ENCODE measurements around the gene PABPN1L. TPM values are rescaled to one million over a fixed set of nuclear protein-coding genes. Genes with fewer than 3 reads are reported as not detected.

PABPN1L gene
- total and polyA plus RNA-seq, 2 of the 13 experiments (the other 11 are each of a cell fraction or from before 2014, with no cell fraction given), result not detected

DNA sequence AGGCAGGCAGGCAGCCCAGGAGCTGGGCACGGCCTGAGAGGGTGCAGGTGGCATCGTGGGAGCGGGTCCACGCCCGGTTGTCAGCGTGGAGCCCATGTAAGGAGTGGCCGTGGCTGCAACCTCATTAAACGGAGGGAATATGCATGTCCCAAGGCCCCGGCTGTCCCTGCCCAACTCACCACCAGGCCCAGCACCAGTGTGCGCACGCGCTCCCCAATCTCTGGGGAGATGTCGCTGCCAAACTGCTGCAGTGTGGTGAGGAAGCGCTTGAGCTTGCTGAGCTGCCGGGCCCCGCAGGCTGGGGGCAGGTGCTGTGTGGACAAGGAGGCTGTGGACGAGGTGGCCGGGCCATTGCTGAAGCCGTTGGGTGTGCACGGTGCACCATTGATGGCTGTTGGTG is 25.6 kb upstream of the PABPN1L start:
- in situ Hi-C loops (cut with HindIII; ENCODE audit: extremely low pct_ligation_motif_present, low pct_unique_long_range_greater_than_20kb) (no loop called here), intact Hi-C loops (cut with micrococcal nuclease; ENCODE audit: unreplicated experiment) (no loop called here)
- no peak overlapping the region for H3K27ac ChIP-seq (ENCODE audit: extremely low read length, insufficient read depth, low read length)
- H4K20me1 ChIP-seq (ENCODE audit: insufficient read depth, low read length), result peaks cover 9% of the 10 kb centered on the region; the same call in 1 of the 2 replicates
- no peak overlapping the region for H2AFZ ChIP-seq (ENCODE audit: low read length)
- ChIA-PET CTCF (ENCODE audit: low intra/inter-chr PET ratio, low total read pairs) (no interaction called here), POLR2A (no interaction called here)
- no peaks in the 10 kb centered on the region for H3K36me3 ChIP-seq (replicated peaks in 1 of 2; ENCODE audit: control insufficient read depth in 1 of 2, insufficient read depth in 2 of 2, low read length in 2 of 2)
- no TSS peak for BruUV-seq (replicated peaks)
- no peaks in the 10 kb centered on the region for H3K79me2 ChIP-seq (ENCODE audit: insufficient read depth, low read length)
- WGBS (ENCODE audit: low lambda C conversion rate), result 25% methylated on average over 8 of the region's 20 CpGs
- no peaks in the 10 kb centered on the region for H3K9me3 ChIP-seq (ENCODE audit: low read length)
- DNase-seq (ENCODE audit: low spot score) (no peak), FAIRE-seq (no peak), ATAC-seq (no peak)
- no peak overlapping the region for H3K9ac ChIP-seq (ENCODE audit: insufficient read depth, low read depth, low read length)
- no peak overlapping the region for H3K4me3 ChIP-seq (replicated peaks in 1 of 3; ENCODE audit: insufficient read depth in 1 of 3, low read depth in 2 of 3, low read length in 3 of 3)
- no peak overlapping the region for H3K4me2 ChIP-seq (ENCODE audit: low read depth, low read length)
- TF ChIP-seq LCORL (IDR thresholded peaks at IDR 0.05), result no peak
- TF ChIP-seq LCORL (CRISPR knock-in tag; IDR thresholded peaks at IDR 0.05), result no peak
- 0 out of 2 replicates have a peak, but pooled peaks have one; percentile 36 for TF ChIP-seq NR1H2 (CRISPR knock-in tag; IDR thresholded peaks at IDR 0.05; ENCODE audit: borderline replicate concordance, low read depth)
- TF ChIP-seq ZNF280D (CRISPR knock-in tag; IDR thresholded peaks at IDR 0.05), result no peak
- no peak for TF ChIP-seq ZBTB3 (CRISPR knock-in tag; IDR thresholded peaks at IDR 0.05; ENCODE audit: borderline replicate concordance, low read depth)
- TF ChIP-seq ZNF225 (CRISPR knock-in tag; IDR thresholded peaks at IDR 0.05), result no peak
- TF ChIP-seq, protein P1, sequence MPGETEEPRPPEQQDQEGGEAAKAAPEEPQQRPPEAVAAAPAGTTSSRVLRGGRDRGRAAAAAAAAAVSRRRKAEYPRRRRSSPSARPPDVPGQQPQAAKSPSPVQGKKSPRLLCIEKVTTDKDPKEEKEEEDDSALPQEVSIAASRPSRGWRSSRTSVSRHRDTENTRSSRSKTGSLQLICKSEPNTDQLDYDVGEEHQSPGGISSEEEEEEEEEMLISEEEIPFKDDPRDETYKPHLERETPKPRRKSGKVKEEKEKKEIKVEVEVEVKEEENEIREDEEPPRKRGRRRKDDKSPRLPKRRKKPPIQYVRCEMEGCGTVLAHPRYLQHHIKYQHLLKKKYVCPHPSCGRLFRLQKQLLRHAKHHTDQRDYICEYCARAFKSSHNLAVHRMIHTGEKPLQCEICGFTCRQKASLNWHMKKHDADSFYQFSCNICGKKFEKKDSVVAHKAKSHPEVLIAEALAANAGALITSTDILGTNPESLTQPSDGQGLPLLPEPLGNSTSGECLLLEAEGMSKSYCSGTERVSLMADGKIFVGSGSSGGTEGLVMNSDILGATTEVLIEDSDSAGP (CRISPR knock-in tag; IDR thresholded peaks at IDR 0.05; ENCODE audit: borderline replicate concordance), result no peak
- TF ChIP-seq POGZ (CRISPR knock-in tag; IDR thresholded peaks at IDR 0.05), result no peak
- TF ChIP-seq, protein P2, sequence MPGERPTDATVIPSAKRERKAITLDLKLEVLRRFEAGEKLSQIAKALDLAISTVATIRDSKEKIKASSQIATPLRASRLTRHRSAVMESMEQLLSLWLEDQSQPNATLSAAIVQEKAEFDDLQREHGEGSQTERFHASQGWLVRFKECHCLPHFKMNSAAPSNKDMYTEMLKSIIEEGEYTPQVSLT (CRISPR knock-in tag; IDR thresholded peaks at IDR 0.05; ENCODE audit: borderline replicate concordance, low read depth), result no peak
- TF ChIP-seq HOXA7 (CRISPR knock-in tag; IDR thresholded peaks at IDR 0.05), result no peak
- TF ChIP-seq EZH2 (conservative IDR thresholded peaks at IDR 0.05; ENCODE audit: low read depth, low read length), result peak; percentile 23; the same call in 1 of the 2 replicates
- TF ChIP-seq, protein P3, sequence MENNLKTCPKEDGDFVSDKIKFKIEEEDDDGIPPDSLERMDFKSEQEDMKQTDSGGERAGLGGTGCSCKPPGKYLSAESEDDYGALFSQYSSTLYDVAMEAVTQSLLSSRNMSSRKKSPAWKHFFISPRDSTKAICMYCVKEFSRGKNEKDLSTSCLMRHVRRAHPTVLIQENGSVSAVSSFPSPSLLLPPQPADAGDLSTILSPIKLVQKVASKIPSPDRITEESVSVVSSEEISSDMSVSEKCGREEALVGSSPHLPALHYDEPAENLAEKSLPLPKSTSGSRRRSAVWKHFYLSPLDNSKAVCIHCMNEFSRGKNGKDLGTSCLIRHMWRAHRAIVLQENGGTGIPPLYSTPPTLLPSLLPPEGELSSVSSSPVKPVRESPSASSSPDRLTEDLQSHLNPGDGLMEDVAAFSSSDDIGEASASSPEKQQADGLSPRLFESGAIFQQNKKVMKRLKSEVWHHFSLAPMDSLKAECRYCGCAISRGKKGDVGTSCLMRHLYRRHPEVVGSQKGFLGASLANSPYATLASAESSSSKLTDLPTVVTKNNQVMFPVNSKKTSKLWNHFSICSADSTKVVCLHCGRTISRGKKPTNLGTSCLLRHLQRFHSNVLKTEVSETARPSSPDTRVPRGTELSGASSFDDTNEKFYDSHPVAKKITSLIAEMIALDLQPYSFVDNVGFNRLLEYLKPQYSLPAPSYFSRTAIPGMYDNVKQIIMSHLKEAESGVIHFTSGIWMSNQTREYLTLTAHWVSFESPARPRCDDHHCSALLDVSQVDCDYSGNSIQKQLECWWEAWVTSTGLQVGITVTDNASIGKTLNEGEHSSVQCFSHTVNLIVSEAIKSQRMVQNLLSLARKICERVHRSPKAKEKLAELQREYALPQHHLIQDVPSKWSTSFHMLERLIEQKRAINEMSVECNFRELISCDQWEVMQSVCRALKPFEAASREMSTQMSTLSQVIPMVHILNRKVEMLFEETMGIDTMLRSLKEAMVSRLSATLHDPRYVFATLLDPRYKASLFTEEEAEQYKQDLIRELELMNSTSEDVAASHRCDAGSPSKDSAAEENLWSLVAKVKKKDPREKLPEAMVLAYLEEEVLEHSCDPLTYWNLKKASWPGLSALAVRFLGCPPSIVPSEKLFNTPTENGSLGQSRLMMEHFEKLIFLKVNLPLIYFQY (CRISPR knock-in tag; IDR thresholded peaks at IDR 0.05; ENCODE audit: borderline replicate concordance), result no peak
- H3K27me3 ChIP-seq (ENCODE audit: control insufficient read depth in 1 of 2, insufficient read depth in 2 of 2, low read length in 2 of 2), result peaks cover 46 to 90% of the 10 kb centered on the region in 2 experiments
- no peaks in the 10 kb centered on the region for H3K4me1 ChIP-seq (ENCODE audit: insufficient read depth, low read length)

Data from HepG2 (cell line).